ENCODE measurements around the gene NEU4.

Gene NEU4

GRCh38 chr2:241853651-241854341 lies 44.8 kb downstream of the NEU4 start:
- DNase-seq, result no peak

- no peak for DNase-seq
These were observed 45.6 kb downstream of the NEU4 start for GRCh38 chr2:241854342-241855244.

DNA sequence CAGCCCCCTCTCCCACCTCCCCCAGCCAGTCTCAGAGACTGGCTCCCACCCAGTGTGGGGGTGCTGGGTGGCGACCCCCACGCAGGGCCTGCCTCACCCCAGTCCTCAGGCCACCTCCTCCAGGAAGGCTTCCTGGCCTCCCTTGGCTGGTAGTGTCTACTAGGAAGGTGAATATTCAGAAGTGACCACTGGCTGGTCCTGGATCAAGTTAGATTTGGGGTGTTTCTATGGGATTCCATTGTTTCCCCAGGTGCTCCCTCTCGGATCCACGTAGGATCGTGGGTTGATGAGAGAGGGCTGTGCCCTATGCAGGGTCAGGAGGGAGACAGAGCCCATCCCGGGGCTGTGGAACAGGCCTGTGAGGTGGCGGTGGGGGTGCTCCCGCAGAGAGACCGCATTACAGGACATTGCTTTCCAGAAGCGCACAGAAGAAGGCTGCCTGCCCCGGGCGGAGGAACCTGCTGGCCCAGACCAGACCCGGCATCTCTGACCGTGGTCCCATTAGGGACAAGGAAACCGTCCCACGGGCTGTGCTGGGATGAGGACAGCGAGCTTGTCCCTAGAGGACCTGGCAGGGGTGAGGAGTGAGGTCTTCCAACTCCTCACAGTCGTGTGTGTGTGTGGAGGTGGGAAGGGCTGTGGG lies 46.4 kb downstream of the NEU4 start:
- DNase-seq, result no peak

DNA sequence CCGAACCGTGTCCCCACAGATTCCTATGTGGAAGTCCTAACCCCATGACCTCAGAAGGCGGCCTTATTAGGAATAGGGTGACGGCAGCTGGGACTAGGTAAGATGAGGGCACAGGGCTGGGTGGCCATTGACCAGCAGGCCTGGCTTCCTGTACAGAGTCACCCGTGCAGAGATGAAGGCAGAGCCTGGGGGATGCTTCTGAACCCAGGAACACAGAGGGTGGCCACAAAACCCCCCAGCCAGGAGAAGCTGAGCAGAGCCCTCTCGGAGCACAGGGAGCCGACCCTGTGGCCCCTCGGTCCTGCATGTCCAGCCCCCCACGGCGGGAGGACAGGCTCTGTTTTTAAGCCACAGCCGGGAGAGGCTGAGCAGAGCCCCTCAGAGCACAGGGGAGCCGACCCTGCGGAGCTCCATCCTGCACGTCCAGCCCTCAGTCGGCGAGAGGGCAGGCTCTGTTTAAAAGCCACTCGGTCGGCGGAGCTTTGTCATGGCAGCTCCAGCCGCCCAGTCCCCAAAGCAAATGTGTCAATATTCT lies 47.0 kb downstream of the NEU4 start:
- no peak for DNase-seq

GRCh38 chr2:241857041-241857541 lies 48.1 kb downstream of the NEU4 start:
- no peak for DNase-seq

DNA sequence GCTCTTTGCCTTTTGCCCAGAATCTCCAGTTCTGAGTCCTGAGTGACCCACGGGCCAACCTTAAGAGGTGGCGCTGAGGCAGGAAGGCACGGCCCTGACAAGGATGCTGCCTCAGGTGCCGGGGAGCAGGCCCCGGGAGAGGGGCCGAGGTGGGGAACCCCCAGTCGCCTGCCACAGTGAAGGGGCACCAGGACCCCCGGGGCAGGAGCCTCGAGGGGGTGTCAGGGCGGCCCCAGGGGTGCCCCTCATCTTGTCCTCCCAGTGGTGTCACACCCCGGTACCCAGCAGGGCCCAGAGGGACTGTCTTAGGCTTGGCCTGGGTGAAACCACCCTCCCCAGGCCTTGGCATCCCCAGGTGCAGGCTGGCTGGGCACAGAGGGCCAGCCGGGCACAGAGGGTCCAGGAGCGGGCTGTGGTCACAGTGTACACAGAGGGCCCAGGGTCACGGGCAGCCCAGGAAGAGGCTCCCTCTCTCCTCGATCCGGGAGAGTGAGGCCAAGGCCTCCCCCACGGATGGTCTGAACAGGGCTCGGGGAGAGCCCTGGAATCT lies 48.7 kb downstream of the NEU4 start:
- no peak for DNase-seq

- DNase-seq, result no peak
These were observed 49.4 kb downstream of the NEU4 start, which contains the start of gene PDCD1 for GRCh38 chr2:241858206-241859016. TSS of gene PDCD1 (minus strand) at chr2:241858894. CDS start at chr2:241858838, 56 bp downstream.

DNA sequence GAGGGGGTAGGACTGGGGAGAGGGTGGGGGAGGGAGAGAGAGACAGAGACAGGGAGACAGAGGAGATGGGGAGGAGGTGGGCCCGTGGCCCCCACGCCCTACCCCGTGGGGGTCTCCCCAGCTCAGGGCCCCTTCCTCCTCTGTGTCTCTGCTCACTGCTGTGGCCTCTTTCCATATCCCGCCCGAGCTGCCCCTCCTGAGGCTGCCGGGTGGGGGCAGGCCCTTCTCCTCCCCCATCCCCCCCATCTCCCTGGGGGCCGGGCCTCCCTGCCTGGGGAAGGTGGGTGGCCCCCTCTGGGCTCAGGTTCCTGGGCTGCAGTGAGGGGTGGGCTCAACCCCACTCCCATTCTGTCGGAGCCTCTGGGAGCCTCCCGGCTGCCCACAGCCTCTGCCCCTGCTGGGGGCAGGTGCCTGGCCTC lies 50.0 kb downstream of the NEU4 start:
- DNase-seq, result no peak

- no peak for DNase-seq
These were observed 50.6 kb downstream of the NEU4 start for GRCh38 chr2:241859436-241860183.

- DNase-seq, result no peak
These were observed 51.4 kb downstream of the NEU4 start for GRCh38 chr2:241860184-241861078.

DNA sequence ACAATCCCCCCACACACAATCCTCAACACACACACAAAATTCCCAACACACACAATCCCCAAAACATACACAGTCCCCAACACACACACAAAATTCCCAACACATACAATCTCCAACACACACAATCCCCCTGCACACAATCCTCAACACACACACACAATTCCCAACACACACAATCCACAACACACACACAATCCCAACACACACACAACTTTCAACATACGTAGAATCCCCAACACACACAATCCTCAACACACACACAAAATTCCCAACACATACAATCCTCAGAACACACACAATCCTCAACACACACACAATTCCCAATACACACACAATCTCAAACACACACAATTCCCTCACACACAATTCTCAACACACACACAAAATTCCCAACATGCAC lies 52.3 kb downstream of the NEU4 start:
- DNase-seq, result no peak

GRCh38 chr2:241862093-241862492 lies 53.1 kb downstream of the NEU4 start:
- DNase-seq, result no peak

GRCh38 chr2:241862775-241863535 lies 54.0 kb downstream of the NEU4 start:
- DNase-seq, result no peak

GRCh38 chr2:241863536-241863954 lies 54.6 kb downstream of the NEU4 start:
- no peak for DNase-seq

- no peak for DNase-seq
These were observed 55.3 kb downstream of the NEU4 start for GRCh38 chr2:241864168-241864849.

GRCh38 chr2:241864850-241865213 lies 55.8 kb downstream of the NEU4 start:
- DNase-seq, result no peak

- DNase-seq, result no peak
These were observed 56.5 kb downstream of the NEU4 start for GRCh38 chr2:241865416-241865956.

Data from KG1 (cell line).